DOHH2 (cell line): ENCODE results near the gene CAPRIN2.

ENCODE experiments used
- CTCF ChIP-seq: fragments of 200-600 bp; sonication (generic); IDR thresholded peaks from one replicate; pipeline ENCODE4 v1.5.1; 2014; ENCODE audit warnings: antibody characterized with exemption, mild to moderate bottlenecking, low read depth, low read length; ENCODE audit not compliant: poor library complexity, severe bottlenecking
- EZH2phosphoT487 ChIP-seq: fragments of 200-600 bp; sonication (generic); IDR thresholded peaks from 2 replicates; pipeline ENCODE4 v1.6.1; 2017; ENCODE audit warnings: borderline replicate concordance, mild to moderate bottlenecking, antibody characterized with exemption, low read length, moderate library complexity, mixed read lengths

DNA sequence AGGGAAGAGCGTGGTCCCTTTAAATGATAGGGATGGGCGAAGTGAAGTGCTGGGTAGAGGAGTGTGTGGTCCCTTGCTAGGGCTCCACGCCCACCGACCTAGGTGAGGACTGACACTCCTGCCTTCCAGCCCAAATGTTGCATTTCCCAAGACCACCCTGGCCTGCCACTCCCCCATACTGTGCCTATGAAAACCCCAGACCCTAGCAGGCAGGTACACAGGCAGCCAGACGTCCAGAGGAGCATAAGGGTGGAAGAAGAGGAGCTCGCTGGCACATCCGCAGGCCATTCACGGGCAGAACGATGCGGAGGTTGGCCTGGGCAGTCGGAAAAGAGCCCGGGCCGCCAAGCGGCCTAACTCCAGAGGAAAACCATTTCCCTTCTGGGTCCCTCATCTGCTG lies 58.3 kb downstream of the CAPRIN2 start:
- TF ChIP-seq CTCF (no peak), EZH2phosphoT487 (no peak)
